WTC11 (cell line): Measurements from ENCODE around the gene SNPH. TPM values are rescaled to one million over a fixed set of nuclear protein-coding genes. Genes with fewer than 3 reads are reported as not detected.

Experiments
- ATAC-seq: fragments of 200-7000 bp; cut with Tn5 transposase; 2 replicates; pipeline ENCODE4 v1.10.0; 2021; ENCODE audit warnings: mild to moderate bottlenecking, moderate library complexity
- CTCF ChIA-PET: fragments of 300-600 bp; sonication (Branson Sonifier 250); formaldehyde crosslinking; loops from one replicate; lab custom pipeline; 2021; ENCODE audit warnings: antibody characterized with exemption; lab: Charles Lee
- POLR2A ChIA-PET: fragments of 350-600 bp; sonication (Branson Sonifier 250); formaldehyde crosslinking; loops from one replicate; lab custom pipeline; 2021; ENCODE audit warnings: antibody characterized with exemption; lab: Charles Lee
- DNase-seq: peaks from one replicate; pipeline ENCODE4 v3.0.0; 2021; ENCODE audit warnings: low spot score
- H3K27ac Mint-ChIP-seq: 2 replicates; pipeline ENCODE4 v1.8.0; 2021; ENCODE audit warnings: mixed read lengths
- H3K27me3 Mint-ChIP-seq: 2 replicates; pipeline ENCODE4 v1.8.0; 2021; ENCODE audit warnings: low read depth, mild to moderate bottlenecking, moderate library complexity, mixed read lengths
- H3K36me3 Mint-ChIP-seq: 2 replicates; pipeline ENCODE4 v1.8.0; 2021; ENCODE audit warnings: mixed read lengths
- H3K4me1 Mint-ChIP-seq: 2 replicates; pipeline ENCODE4 v1.8.0; 2022; ENCODE audit warnings: mixed read lengths
- H3K4me3 Mint-ChIP-seq: 2 replicates; pipeline ENCODE4 v1.8.0; 2021; ENCODE audit warnings: mild to moderate bottlenecking, moderate library complexity, mixed read lengths
- H3K9me3 Mint-ChIP-seq: 2 replicates; pipeline ENCODE4 v1.8.0; 2021; ENCODE audit warnings: mixed read lengths
- GABPB1 ChIP-seq: sonication (generic); formaldehyde crosslinking; IDR thresholded peaks from 2 replicates; pipeline ENCODE4 v1.8.1; 2023; ENCODE audit warnings: mild to moderate bottlenecking, missing genetic modification reagents
- JAZF1 ChIP-seq: fragments of 250-450 bp; sonication (Bioruptor Pico); IDR thresholded peaks from 2 replicates; pipeline ENCODE4 v1.9.0; 2021; ENCODE audit warnings: moderate library complexity, mild to moderate bottlenecking, inconsistent platforms
- JUN ChIP-seq: sonication (generic); formaldehyde crosslinking; IDR thresholded peaks from 2 replicates; pipeline ENCODE4 v1.8.0; 2023; ENCODE audit warnings: mild to moderate bottlenecking, missing genetic modification reagents
- KAT7 ChIP-seq: sonication (generic); formaldehyde crosslinking; IDR thresholded peaks from 2 replicates; pipeline ENCODE4 v1.8.1; 2023; ENCODE audit warnings: missing genetic modification reagents, mild to moderate bottlenecking, borderline replicate concordance
- NFYB ChIP-seq: sonication (generic); formaldehyde crosslinking; conservative IDR thresholded peaks from 2 replicates; pipeline ENCODE4 v1.8.0; 2022; ENCODE audit warnings: low read depth, missing genetic modification reagents
- SOX15 ChIP-seq: fragments of 250-450 bp; sonication (Bioruptor Pico); IDR thresholded peaks from 2 replicates; pipeline ENCODE4 v1.9.0; 2021; ENCODE audit warnings: mild to moderate bottlenecking
- SP1 ChIP-seq: sonication (generic); formaldehyde crosslinking; conservative IDR thresholded peaks from 2 replicates; pipeline ENCODE4 v1.8.1; 2022; ENCODE audit warnings: missing genetic modification reagents
- TCF7 ChIP-seq: sonication (generic); formaldehyde crosslinking; IDR thresholded peaks from 2 replicates; pipeline ENCODE4 v1.8.0; 2022; ENCODE audit warnings: mild to moderate bottlenecking, low read depth, missing genetic modification reagents, moderate library complexity
- TEAD1 ChIP-seq: sonication (generic); formaldehyde crosslinking; IDR thresholded peaks from 2 replicates; pipeline ENCODE4 v1.8.0; 2022; ENCODE audit warnings: mild to moderate bottlenecking, missing genetic modification reagents
- ZNF532 ChIP-seq: fragments of 250-450 bp; sonication (Bioruptor Pico); IDR thresholded peaks from 2 replicates; pipeline ENCODE4 v1.9.0; 2021; ENCODE audit warnings: mild to moderate bottlenecking, borderline replicate concordance
- total RNA-seq: library from RNA; stranded (reverse); gene quantifications from 3 replicates; pipeline ENCODE4 v1.2.3, GENCODE V29; 2021
- TF ChIP-seq, protein P1 (sequence below): sonication (generic); formaldehyde crosslinking; IDR thresholded peaks from 2 replicates; pipeline ENCODE4 v1.8.1; 2023; ENCODE audit warnings: mild to moderate bottlenecking, missing genetic modification reagents
- TF ChIP-seq, protein P2 (sequence below): sonication (generic); formaldehyde crosslinking; IDR thresholded peaks from 2 replicates; pipeline ENCODE4 v1.8.1; 2023; ENCODE audit warnings: mild to moderate bottlenecking, missing genetic modification reagents, moderate library complexity
- TF ChIP-seq, protein P3 (sequence below): fragments of 250-450 bp; sonication (Bioruptor Pico); IDR thresholded peaks from 2 replicates; pipeline ENCODE4 v1.9.0; 2021; ENCODE audit warnings: mild to moderate bottlenecking
- TF ChIP-seq, protein P4 (sequence below): fragments of 250-450 bp; sonication (Bioruptor Pico); IDR thresholded peaks from 2 replicates; pipeline ENCODE4 v1.9.0; 2021; ENCODE audit warnings: moderate library complexity, mild to moderate bottlenecking, inconsistent platforms, borderline replicate concordance

The SNPH gene
- total RNA-seq, 1 experiment from 2014 or later, result 3.5 TPM

DNA sequence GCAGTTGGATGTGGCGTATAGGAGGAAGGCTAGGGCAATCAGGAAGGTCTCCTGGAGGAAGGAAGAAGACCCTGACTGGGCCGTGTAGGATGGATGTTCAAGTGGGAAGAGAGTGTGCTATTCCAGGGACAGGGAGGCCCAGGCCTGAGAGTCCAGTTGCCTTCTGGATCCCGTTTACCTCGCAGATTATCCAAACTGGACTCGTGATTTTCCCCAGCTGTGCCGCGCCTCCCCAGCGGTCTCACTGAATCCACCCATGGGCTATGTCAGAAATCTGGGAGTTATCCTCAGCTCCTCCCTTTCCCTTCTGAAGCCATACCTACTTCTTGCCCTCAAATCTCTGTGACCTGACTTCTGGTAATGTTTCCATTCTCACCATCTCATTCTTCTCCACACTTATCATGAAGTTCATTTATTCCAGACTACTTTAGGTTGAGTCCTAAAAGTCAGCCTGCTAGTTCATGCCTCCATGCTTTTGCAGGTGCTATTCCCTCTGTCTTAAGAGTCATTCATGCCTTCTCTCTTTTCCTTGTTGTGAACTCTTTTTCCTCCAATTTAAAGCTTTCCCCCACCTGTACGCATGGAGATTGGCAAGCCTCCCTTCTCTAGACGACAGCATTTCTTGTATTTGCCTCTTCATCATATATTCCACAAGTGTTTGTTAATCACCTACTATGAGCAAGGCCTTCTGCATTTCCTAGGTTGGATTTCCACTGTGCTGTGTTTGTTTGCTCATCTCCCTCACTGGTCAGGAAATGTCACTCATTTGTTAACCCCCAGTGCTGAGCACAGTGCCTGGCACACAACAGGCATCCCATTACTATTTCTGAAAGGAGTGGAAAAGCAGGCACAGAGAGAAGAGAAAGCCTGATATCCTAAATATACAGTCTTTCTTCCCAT lies 60.2 kb downstream of the SNPH start (continued):
- TF ChIP-seq KAT7, result no peak
- no peak for TF ChIP-seq JUN (CRISPR knock-in tag)
- TF ChIP-seq, protein P1, sequence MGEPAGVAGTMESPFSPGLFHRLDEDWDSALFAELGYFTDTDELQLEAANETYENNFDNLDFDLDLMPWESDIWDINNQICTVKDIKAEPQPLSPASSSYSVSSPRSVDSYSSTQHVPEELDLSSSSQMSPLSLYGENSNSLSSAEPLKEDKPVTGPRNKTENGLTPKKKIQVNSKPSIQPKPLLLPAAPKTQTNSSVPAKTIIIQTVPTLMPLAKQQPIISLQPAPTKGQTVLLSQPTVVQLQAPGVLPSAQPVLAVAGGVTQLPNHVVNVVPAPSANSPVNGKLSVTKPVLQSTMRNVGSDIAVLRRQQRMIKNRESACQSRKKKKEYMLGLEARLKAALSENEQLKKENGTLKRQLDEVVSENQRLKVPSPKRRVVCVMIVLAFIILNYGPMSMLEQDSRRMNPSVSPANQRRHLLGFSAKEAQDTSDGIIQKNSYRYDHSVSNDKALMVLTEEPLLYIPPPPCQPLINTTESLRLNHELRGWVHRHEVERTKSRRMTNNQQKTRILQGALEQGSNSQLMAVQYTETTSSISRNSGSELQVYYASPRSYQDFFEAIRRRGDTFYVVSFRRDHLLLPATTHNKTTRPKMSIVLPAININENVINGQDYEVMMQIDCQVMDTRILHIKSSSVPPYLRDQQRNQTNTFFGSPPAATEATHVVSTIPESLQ, result no peak
- TF ChIP-seq SOX15 (CRISPR knock-in tag), result no peak
- no peak for TF ChIP-seq TCF7 (CRISPR knock-in tag)
- no peak for TF ChIP-seq JAZF1 (CRISPR knock-in tag)
- TF ChIP-seq, protein P2, sequence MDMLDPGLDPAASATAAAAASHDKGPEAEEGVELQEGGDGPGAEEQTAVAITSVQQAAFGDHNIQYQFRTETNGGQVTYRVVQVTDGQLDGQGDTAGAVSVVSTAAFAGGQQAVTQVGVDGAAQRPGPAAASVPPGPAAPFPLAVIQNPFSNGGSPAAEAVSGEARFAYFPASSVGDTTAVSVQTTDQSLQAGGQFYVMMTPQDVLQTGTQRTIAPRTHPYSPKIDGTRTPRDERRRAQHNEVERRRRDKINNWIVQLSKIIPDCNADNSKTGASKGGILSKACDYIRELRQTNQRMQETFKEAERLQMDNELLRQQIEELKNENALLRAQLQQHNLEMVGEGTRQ (CRISPR knock-in tag), result no peak
- TF ChIP-seq TEAD1 (CRISPR knock-in tag), result no peak
- TF ChIP-seq, protein P3, sequence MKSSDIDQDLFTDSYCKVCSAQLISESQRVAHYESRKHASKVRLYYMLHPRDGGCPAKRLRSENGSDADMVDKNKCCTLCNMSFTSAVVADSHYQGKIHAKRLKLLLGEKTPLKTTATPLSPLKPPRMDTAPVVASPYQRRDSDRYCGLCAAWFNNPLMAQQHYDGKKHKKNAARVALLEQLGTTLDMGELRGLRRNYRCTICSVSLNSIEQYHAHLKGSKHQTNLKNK (CRISPR knock-in tag), result no peak

DNA sequence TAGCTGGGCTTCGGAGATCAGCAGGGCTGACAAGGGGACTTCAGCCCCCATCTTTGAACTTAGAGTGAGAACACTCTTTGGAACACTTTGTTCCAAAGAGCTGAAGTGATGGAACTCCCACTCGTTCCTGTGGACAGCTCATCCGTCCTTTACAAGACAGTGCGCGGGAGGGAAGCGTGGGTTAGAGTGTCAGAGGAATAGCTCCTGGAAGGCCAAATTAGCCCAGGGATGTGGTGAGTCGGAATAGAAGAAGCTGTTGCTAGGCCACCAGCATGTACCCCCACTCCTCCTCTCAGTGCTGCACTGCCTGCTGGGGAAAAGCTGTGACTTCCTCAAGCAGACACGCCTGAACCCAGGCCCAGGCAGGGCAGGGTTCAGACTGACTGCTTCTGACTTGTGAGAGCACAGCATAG lies 61.2 kb downstream of the SNPH start:
- CTCF ChIA-PET, result interaction anchor here (1.0 to 1.8 kb wide), 3 partner anchors 14 to 141 kb away, joined by 3 to 7 read pairs (median 5); no protein-coding TSS in a partner anchor
- Mint-ChIP-seq H3K9me3 (no peaks in the 10 kb centered on the region), H3K27ac (peak overlapping the region; percentile 1; the same call in 1 of the 2 replicates), H3K36me3 (peaks cover 2% of the 10 kb centered on the region)
- no peak for ATAC-seq
- TF ChIP-seq SP1 (CRISPR knock-in tag), result no peak
- no peak for TF ChIP-seq ZNF532 (CRISPR knock-in tag)
- TF ChIP-seq, protein P4, sequence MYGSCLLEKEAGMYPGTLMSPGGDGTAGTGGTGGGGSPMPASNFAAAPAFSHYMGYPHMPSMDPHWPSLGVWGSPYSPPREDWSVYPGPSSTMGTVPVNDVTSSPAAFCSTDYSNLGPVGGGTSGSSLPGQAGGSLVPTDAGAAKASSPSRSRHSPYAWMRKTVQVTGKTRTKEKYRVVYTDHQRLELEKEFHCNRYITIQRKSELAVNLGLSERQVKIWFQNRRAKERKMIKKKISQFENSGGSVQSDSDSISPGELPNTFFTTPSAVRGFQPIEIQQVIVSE (CRISPR knock-in tag), result no peak
- TF ChIP-seq GABPB1 (CRISPR knock-in tag), result peak; percentile 31; the same call in 1 of the 2 replicates
- TF ChIP-seq NFYB (CRISPR knock-in tag), result no peak
- TF ChIP-seq, all 79 proteins: peak for 1
- no peak for DNase-seq
- no peaks in the 10 kb centered on the region; the same call in 1 of the 2 replicates for H3K27me3 Mint-ChIP-seq
- POLR2A ChIA-PET, result interaction anchor here (0.8 kb wide), 1 partner anchor 17 kb away, joined by 3 read pairs; no protein-coding TSS in a partner anchor
- H3K4me3 Mint-ChIP-seq, result no peak overlapping the region
- peaks cover 7% of the 10 kb centered on the region; the same call in 1 of the 2 replicates for H3K4me1 Mint-ChIP-seq
